KG1 (cell line): ENCODE results near the gene CACNA2D3.

ENCODE experiments used
- DNase-seq: peaks from one replicate; lab custom pipeline; 2025; lab: John Stamatoyannopoulos, UW

The CACNA2D3 gene

DNA sequence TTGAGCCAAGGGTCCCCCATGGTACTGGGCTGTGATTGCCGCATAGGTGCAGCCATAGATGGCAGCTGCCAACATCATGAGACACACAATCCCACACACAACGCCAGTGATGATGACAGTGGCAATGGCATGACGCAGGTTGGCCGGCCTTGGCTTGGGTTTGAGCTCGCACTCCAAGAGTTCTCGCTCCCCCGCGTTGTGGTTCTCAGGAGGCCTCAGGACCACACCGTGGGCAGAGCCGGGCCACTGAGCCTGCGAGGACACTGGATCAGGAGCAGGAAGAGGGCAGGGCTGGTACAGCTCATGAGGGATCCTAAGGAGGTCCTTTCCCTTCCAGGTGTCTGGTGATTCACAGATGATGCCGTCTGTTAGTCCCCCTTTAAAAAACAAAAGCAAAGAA lies 796.2 kb downstream of the CACNA2D3 start:
- no peak for DNase-seq

DNA sequence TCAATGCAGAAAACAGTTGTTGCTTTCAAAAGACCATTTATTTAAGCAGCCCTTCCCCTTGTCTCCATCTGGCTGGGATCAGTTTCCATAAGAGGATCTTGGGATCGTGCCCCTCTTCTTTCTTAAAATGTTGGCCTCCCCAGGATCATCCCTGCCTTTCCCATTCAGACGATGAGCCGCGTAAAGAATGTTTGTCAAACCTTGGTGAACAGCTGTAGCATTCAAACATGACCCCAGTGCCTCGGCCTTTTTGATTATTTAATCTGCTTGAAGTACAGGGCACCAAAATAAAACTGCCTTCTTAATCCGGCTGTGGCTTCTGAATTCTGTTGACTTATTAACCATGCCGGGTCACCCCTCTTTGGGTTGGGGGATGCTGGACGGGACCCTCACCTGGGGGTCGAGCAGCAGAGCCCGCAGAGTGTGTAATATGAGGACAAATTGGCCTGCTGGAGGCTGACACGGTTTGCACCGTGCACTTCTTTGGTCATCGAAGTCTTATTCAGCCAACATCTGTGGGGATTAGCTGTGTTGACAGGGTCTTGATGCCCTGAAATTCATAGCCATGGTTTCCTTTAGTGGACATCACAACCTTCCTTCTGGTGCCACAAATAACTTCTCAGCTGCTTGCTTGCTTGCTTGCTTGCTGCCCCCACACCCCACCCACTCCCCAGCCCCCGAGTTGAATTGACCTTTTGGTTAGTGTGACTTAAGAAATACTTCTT lies 805.9 kb downstream of the CACNA2D3 start, which contains the start of gene LRTM1:
LRTM1 (minus strand) TSS at position 14 of the 725 bp plus-strand sequence. CDS start 148 bp downstream, outside the sequence.
- DNase-seq = no peak

DNA sequence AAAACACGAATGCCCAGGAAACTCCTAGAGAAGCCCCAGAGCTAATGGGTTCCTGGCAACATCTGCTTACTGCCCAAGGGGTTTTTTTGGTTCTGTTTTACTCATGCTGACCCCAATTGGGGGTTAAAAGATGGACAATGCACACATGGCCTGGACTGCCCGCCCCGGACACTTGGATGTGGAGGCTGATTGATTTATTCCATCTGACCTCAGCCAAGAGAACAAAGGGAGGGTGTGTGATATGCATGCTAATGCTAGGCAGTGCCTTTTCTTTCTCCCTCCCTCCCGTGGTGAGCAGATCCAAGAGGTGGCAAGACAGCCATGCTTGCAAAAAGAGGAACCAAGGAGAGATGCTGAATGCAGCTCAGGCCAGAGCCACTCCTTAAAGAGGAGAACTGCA lies 808.8 kb downstream of the CACNA2D3 start:
- no peak for DNase-seq

DNA sequence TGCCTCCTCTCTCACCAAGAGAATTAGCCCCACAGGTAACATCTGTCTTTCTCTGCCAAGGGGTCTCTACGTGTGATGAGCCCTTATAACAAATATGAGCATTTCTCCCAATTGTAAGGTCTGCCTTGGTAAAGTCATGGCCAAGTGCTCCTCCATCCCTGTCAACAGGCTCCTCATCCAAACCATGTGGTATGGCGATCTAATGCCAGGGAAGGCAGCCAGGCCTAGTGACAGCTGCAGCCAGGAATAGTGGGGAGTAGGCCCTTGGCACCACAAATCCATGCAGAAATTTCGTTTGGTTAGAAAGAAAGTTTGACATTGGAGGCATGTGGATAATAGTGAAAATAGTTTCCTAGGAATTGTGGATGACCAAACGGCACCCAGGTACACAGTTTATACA lies 810.3 kb downstream of the CACNA2D3 start:
- no peak for DNase-seq

DNA sequence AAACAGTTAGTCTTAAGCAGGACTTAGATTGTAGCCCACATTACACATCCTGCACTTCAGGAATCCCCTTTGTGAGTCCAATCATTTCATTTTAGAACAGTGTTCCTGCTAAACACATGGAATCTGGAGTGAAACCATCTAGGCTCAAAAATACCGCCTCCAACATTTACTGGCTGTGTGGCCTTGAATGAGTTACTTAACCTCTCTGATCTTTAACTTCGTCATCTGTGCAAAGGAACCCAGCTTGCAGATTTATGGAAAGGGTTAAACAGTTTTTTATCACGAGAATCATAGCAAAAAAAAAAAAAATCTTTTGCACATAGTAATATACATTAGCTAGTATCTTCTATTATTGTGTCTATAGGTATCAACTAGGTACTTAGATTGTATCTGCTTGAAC lies 813.5 kb downstream of the CACNA2D3 start:
- no peak for DNase-seq

DNA sequence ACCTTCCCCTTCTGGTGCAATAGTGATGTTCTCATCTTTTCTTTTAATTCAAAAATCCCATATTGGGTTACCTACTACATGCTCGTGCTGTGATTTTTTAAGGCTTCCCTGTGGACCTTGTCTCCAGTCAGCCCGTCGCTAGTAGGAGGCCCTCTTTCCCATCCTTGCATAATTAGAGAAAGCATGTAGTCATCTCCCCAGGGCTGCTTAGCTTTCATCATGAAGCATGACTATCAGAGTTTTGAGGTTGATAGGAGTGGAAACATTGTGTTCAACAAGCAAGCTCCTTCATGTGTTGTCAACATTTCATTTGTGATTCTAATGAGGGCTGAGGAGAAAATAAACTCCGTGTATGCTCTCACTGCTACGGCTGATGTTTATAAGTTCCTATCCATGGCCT lies 814.2 kb downstream of the CACNA2D3 start:
- DNase-seq = no peak

DNA sequence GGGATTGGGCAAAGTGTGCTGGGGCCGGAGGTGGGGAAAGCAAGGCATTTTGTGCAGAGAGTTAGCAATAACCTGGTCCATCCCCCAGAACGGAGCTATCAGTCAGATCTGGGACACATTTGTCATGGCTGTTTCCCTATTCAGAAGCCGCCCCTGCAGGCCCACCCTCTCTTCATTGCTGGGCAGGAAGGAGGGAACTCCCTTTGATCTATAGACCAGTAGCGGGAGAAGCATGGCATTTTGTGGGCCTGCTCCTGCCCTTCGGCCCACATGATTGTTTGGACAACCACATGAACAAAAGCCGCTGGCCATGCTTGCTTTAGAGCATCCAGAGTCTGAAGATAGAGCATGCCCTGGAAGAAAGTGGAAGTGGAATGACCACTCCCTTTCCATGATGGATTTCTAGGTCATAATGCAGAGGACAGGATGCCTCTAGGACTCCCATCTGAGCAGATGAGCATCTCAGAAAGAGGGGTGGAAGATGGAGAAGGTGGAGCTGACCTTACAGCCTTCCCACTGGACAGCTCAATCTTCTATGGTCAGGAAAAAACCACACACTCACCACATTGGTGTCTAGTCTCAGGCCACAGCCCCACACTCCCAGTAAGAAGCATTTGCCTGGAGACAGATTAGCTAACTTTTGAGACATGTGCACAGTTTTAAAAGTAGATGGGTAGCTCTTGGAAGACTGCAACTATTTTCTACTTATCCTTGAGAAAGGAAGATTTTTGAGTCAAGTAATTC lies 817.4 kb downstream of the CACNA2D3 start:
- DNase-seq = no peak

DNA sequence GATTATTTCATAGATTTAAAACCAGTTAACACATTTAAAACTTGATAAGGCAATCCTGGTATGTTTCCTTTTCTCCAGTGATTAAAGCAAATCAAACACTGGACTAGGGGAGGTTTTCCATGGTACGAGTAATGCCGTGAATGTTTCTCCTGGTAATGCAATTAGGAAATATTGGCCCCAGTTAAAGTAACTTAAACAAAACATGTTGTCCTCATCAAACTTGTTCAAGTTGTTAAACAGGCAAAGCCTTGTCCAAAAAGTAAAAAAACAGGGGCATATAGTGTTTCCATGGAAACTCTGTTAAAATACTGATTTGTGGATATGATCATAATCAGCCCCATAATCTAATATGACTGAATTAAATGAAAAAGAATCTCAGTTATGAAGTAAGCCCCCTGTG lies 818.6 kb downstream of the CACNA2D3 start:
- DNase-seq = no peak

DNA sequence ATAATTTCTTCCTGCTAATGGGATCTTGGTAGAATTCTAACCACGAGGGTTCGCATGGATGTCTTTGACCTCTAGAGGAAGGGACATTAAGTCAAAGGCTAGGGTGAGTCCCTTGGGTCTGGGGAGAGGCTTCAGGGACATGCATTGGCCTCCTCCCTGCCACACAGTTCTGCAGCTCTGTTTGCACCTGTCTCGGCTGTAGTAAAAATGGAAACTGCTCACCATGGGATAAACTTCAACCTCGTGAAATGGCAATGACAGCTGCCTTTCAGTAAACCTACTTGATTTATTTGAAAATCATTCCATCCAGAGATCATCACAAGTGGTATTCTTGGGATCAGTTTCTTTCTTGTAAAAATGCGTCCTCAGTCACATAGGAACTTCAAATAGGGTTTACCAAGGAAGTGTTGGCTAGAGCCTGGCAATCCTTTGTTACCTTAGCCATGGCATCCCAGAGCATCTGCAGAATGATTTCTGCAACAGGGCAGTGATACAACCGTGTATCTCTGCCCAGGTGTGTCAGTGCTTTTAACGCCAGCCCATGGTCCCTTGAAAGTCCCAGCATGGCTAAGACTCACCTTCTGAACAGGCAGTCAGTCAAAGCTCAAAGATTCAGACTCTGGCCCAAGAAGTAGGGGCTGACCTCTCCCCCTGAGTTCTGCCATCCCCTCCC lies 819.5 kb downstream of the CACNA2D3 start:
- DNase-seq = no peak

DNA sequence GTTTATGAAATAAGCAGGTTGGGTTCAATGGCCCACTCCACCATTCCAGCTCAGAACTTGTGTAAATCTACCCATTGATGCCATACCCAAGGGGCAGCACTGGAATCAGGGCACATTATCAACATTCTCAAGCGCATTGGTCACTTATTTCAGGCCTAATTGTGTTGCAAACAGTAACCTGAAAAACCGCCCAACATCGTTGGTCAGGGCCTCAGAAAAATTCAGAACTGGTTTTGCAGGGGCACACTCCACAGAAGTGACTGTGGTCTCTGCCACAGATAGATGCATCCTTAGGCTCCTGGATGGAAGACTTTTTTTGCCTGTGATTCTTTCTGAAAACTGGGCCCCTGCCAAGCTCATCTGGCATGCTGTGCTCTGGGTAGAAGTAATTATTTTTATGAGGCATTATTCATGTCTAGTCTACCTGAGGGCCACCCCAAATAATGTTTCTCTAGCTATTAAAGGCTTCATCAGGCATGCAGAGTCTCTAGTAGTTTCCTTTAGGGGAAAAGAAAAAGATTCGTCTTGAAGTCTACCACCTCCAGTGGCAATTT lies 827.2 kb downstream of the CACNA2D3 start:
- DNase-seq = no peak

DNA sequence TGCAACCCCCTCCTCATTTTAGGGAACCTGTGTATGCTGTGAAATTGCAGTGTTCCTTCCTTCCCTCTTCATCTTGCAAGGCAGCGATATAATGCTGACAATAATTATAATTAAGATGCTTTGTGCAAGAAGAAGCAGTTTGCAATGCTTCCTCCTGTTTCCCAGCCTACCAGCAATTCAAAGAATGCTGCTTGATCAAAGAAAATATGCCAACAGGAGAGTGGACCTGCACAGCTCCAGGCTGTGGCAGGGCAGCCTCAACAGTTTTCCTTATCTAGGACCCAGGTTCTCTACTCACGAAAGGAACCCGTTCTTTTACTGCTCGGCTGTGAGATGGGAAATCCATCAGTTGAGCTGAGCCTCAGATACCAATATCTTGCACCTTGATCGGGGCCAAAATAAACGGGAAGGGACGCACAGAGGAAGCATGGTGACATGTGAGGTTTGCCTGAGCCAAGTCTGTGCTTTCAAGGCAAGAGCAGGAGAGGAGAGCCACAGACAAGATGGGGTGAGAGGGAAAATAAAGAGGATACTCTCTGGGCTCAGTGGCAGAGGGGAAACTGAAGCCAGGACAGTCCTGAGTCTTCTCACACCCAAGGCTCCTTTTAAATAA lies 828.1 kb downstream of the CACNA2D3 start:
- no peak for DNase-seq

DNA sequence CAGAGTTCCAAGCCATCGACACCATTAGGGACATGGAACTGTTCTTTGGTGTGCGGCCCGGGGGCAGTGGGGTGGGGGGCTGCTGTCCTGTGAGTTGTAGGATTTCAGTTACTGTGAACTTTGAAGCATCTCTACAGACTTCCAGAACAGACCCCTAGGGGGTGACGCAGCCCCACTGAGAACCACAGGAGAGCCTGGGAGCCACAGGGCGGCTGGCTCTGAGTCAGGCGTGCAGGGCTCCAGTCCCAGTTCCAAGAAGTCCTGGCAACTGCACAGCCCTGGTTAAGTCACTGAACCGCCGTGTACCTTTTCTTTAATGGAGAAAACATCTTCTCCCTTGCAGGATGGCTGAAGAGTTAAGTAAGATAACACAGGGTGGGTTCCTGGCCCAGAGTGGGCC lies 829.1 kb downstream of the CACNA2D3 start:
- DNase-seq = no peak

DNA sequence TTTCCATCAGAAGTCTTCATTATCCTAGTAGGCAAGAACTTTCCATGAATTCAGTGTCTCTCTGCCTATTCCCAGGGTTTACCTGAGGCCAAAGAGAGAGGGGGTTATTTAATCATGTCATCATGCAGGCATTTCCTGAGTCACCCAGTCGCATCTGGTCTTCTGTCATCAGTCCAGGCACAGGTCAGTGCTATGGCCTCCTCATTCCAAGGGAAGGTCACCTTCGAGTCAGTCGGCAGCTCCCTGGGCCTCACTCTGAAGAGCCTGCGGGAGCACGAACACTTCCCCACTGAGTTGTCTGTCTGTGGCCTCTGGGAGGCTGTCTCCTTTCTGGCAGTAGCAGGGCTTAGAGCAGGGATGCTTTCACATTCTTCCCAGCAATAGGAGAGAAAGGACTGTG lies 831.7 kb downstream of the CACNA2D3 start:
- DNase-seq = no peak

DNA sequence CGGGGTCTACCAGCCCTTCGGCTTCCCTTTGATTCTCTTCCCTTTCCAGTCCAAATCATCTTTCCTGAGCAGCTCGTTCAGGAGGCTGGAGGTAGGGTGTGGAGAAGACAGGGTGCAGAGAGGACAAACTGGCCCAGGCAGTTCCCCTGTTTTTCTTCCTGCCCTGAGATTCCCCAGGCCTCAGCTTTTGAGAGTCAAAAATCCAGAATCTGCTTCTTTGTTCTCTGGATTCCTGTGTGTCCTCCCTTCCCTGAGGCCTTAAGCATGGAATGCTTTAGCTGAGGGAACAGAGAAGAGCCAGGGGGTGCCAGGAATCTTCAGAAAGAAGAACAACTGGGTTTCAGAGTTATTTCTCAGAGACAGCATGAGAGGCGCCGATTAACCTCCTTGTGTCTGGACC lies 832.2 kb downstream of the CACNA2D3 start:
- no peak for DNase-seq

DNA sequence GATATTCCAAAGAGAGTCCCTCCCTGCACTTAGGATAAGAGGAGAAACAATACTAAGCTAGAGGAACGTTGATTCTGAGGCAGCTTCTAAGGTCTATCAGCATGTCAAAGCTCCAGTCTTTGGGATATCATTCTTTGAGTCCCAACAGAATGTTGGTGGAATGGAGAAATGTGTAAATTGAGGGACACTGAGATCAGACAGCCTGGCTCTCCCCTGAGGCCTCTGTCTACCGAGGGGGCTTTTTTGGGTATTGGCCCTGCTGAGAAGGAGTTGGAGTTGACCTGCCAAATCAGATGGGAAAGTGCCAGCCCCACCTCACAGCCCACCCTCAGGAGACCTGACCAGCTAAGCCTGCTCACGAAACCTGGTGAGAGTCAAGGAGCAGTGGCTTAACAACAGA lies 833.1 kb downstream of the CACNA2D3 start:
- no peak for DNase-seq

DNA sequence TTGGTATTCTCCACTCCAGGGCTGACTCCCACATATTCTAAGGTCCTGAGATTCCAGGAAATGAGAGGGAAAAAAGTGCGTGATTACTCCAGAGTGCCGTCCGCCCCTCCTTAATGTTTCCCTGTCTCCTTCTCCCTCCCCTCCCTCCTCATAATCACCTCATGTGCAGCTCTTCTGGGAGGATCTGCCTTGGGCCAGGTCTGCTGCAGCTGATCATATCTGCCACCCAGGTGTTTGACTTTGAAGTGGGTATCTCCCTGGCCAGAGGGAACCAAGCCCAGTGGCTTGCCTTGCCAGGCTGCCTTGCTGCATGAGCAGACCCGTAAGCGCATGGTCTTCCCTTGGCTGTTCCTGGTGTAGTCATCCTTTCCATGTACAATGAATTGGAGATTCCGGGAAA lies 833.6 kb downstream of the CACNA2D3 start:
- no peak for DNase-seq

DNA sequence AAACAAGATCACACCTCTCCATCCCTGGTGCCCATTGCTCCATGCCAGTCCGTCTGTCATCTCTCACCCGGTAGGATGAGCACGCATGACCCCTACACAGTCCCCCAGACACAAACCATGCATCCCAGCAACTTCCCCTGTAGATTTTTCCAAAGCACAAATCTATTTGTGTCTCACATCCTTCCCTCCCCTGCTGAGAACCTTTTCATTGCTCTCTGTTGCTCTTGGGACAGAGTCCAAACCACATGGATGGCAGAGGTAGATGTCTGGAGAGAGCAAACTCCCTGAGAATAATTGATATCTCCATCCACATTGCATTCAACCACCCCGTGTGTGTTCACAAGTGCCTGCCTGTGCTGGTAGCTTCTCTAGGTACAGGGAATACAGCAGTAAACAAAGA lies 835.4 kb downstream of the CACNA2D3 start:
- DNase-seq = no peak

DNA sequence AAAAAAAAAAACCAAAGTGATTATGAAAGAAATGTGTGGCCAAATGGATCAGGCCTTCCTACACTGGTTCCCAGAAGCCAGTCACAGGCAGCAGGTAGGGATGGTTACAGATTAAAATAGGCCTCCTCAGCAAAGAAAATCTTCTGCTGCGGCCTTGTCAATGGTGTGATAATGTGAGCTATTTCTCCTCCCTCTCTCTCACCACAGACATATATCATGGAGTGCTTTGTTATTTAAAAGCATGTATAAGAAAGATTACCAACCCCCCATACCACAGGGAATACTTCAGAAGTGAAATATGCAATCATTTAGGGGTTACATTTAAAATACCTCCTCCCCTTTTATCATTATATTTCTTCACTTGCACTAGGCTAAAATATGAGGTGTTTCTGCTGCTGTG lies 837.7 kb downstream of the CACNA2D3 start:
- DNase-seq = no peak

DNA sequence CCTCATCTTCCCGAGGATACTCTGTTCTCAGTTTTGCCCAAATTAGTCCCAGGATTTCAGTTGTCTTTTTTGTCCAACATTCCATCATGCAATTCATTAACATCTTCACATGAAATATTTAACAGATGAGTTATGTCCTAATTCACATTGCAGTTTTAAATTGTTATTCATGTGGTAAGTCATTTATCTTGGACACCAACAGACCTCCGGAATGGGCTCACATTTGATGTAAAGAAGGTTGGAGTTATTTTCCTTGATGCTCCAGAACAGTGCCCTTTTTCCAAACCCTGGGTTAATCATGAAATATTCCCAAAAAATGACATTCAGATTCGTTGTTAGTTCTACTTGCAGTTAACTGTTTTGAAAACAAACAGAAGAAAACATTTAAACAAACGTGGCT lies 838.3 kb downstream of the CACNA2D3 start:
- no peak for DNase-seq

DNA sequence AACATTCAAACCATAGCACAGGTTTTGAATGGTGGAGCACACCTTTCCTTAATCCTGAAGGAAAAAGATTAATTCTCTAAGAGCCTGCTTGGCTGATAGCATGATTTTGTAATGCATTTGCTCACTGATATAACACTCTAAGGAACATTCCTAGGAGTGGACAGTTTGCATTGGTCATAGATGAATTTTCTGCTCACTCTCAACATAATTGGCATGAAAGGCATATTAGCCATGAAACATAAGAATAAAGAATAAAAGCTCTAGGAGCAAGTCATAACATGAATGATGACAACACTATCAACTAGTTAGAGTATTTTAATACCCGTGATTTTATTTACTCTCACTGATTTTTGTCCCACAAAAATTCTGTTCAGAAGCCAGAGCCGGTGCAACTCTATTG lies 839.8 kb downstream of the CACNA2D3 start:
- DNase-seq = no peak

DNA sequence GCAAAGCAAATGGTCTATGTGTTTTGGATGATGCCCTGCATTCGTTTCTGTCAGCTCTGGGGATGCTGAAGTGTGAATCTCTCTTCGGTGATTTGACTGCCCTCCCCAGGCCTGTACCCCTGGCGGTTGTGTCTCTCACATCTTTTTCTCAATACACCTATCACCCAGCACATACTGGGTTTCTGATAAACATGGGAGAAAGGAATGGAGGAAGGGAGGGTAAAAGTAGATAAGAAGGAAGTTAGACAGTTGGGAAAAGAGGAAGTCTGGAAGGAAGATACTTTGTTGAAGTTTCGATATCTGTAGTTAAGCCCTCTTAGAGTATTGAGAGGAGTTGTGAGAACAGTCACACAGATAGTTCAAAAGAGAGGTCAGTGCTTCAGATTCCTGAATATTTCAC lies 841.3 kb downstream of the CACNA2D3 start:
- no peak for DNase-seq

DNA sequence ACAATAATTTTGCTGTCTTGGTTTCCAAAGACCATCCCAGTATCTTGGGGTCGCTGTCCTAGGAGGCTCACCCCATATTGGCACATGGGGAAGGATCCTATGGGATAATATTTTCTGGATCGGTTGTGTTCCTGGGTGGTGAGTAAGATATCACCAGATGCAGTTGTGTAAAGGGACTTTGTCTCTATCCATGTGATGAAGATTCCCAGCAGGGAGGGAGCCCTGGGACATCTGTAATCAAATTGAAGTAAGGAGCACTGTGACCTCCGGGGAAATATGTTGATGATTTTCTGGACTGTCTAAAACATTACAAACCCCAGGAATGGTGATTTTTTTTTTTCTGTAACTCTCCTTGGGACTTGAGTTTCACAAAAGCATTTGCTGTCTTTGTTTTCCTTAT lies 841.7 kb downstream of the CACNA2D3 start:
- DNase-seq = no peak
